GM12878 (cell line): Measurements from ENCODE around the gene HHIPL1. TPM values are rescaled to one million over a fixed set of nuclear protein-coding genes. Genes with fewer than 3 reads are reported as not detected.

ENCODE experiments used
- ATAC-seq: fragments of 200-7000 bp; cut with Tn5 transposase; 3 replicates; pipeline ENCODE4 v1.9.1; 2020; ENCODE audit warnings: mild to moderate bottlenecking, moderate library complexity
- BruUV-seq: library from RNA; stranded (reverse); fragments of 400-500 nt; replicated peaks from 2 replicates; lab custom pipeline; 2021; lab: Mats Ljungman, UMichigan
- CTCF ChIA-PET: fragments of 300-600 bp; sonication (Branson Sonifier 250); formaldehyde crosslinking; extraction: SDS; loops from one replicate; lab custom pipeline; 2021; ENCODE audit warnings: inconsistent platforms; lab: Yijun Ruan, JAX
- POLR2A ChIA-PET: fragments of 350-600 bp; formaldehyde crosslinking; extraction: SDS; loops from one replicate; lab custom pipeline; 2021; ENCODE audit warnings: inconsistent platforms; lab: Charles Lee
- RAD21 ChIA-PET: fragments of 300-600 bp; sonication (Branson Sonifier 250); formaldehyde crosslinking; loops from one replicate; lab custom pipeline; 2023; ENCODE audit warnings: antibody characterized with exemption; ENCODE audit not compliant: unreplicated experiment; lab: Charles Lee
- SMC1A ChIA-PET: fragments of 300-600 bp; sonication (Branson Sonifier 250); formaldehyde crosslinking; loops from one replicate; lab custom pipeline; 2023; ENCODE audit not compliant: unreplicated experiment, uncharacterized antibody; lab: Charles Lee
- DNase-seq: peaks from one replicate; pipeline ENCODE4 v3.0.0-alpha.2; 2011; ENCODE audit warnings: low read depth, low spot score
- FAIRE-seq: peaks from 3 replicates; lab custom pipeline; 2011; peaks lifted over from hg19 to GRCh38; lab: Jason Lieb, UNC
- H2AFZ ChIP-seq: 2 replicates; pipeline ENCODE4 v1.6.0; 2011; ENCODE audit warnings: low read depth, low read length, control low read depth; ENCODE audit not compliant: control insufficient read depth
- H3K27ac ChIP-seq: 2 replicates; pipeline ENCODE4 v1.5.1; 2011; ENCODE audit warnings: control low read depth; ENCODE audit not compliant: control insufficient read depth, insufficient read depth
- H3K27me3 ChIP-seq, 2 experiments: replicated peaks in 1 of 2; 2 replicates each; pipeline versions ENCODE4 v1.6.0 to v1.6.1; 2011; ENCODE audit warnings: low read length in 1 of 2; ENCODE audit not compliant: control insufficient read depth in 2 of 2, insufficient read depth in 2 of 2
- H3K36me3 ChIP-seq, 2 experiments: 2 replicates each; pipeline ENCODE4 v1.5.1; 2011; ENCODE audit warnings: low read length in 1 of 2; ENCODE audit not compliant: control insufficient read depth in 2 of 2, insufficient read depth in 2 of 2
- H3K4me1 ChIP-seq: 2 replicates; pipeline ENCODE4 v1.6.1; 2011; ENCODE audit warnings: mild to moderate bottlenecking, low read length, moderate library complexity, mixed read lengths; ENCODE audit not compliant: control insufficient read depth, insufficient read depth
- H3K4me2 ChIP-seq: 2 replicates; pipeline ENCODE4 v1.6.0; 2011; ENCODE audit warnings: control low read depth; ENCODE audit not compliant: control insufficient read depth, insufficient read depth
- H3K4me3 ChIP-seq: fragments of 200-600 bp; sonication (generic); 2 replicates; pipeline ENCODE4 v1.5.1; 2016
- H3K79me2 ChIP-seq: 2 replicates; pipeline ENCODE4 v1.6.0; 2011; ENCODE audit warnings: low read length; ENCODE audit not compliant: control insufficient read depth, insufficient read depth
- H3K9ac ChIP-seq: 2 replicates; pipeline ENCODE4 v1.8.0; 2011; ENCODE audit warnings: low read length, control low read depth, mixed read lengths; ENCODE audit not compliant: control insufficient read depth, insufficient read depth
- H3K9me3 ChIP-seq: replicated peaks from 3 replicates; pipeline ENCODE4 v1.5.1; 2011; ENCODE audit warnings: mild to moderate bottlenecking, low read length; ENCODE audit not compliant: control insufficient read depth, insufficient read depth
- H4K20me1 ChIP-seq: 2 replicates; pipeline ENCODE4 v1.6.0; 2011; ENCODE audit not compliant: control insufficient read depth, insufficient read depth
- BRCA1 ChIP-seq: IDR thresholded peaks from 2 replicates; pipeline ENCODE4 v1.6.1; 2011; ENCODE audit warnings: low read depth, low read length, improper control_type of control experiment
- CHD4 ChIP-seq: fragments of 200-600 bp; sonication (generic); IDR thresholded peaks from 2 replicates; pipeline ENCODE4 v1.6.1; 2016; ENCODE audit warnings: mild to moderate bottlenecking
- EP300 ChIP-seq, 2 experiments: fragments of 150-350 bp in 1 of 2; IDR thresholded peaks; 2 replicates each; pipeline ENCODE4 v1.6.1; 2011 to 2012; ENCODE audit warnings: low read depth in 2 of 2, low read length in 2 of 2, borderline replicate concordance in 1 of 2, improper control_type of control experiment in 1 of 2, inconsistent platforms in 1 of 2; ENCODE audit not compliant: control insufficient read depth in 1 of 2
- SP1 ChIP-seq: IDR thresholded peaks from one replicate; pipeline ENCODE4 v1.6.1; 2011; ENCODE audit warnings: low read depth, low read length
- WGBS: methylation state at CpG from one replicate; pipeline ENCODE4 v1.1.6; 2016; ENCODE audit warnings: low lambda C conversion rate; ENCODE audit not compliant: insufficient replicate concordance, insufficient coverage; ENCODE audit errors: missing lambda C conversion rate; 5-methylcytosine and 5-hydroxymethylcytosine counted together
- in situ Hi-C: fragments of 300-500 bp; cut with MboI; formaldehyde crosslinking; loops from 9 replicates; pipeline ENCODE4 v1.14.3; 2018; ENCODE audit warnings: mixed read lengths
- intact Hi-C: fragments of 100-400 bp; cut with micrococcal nuclease; formaldehyde crosslinking; loops from one replicate; pipeline ENCODE4 v1.14.2; 2022; ENCODE audit not compliant: unreplicated experiment
- polyA plus RNA-seq, 11 experiments: library from polyadenylated mRNA; depleted of rRNA in 4 of 11; unstranded in 6 of 11; stranded (reverse) in 5 of 11; fragments of >200 nt; fragmentation: Nextera tagmentation in 4 of 11; fragmentation: Illumina TruSeq in 1 of 11; extraction: Ambion mirVana in 4 of 11; extraction: Trizol in 1 of 11; gene quantifications; 1 replicate in 1 of 11; 2 replicates in 10 of 11; pipeline versions ENCODE4 v1.2.1 to v1.2.3, GENCODE V29; 2011 to 2016; ENCODE audit warnings: inconsistent platforms in 2 of 11, missing spikeins in 2 of 11, low read depth in 1 of 11
- total RNA-seq, 4 experiments: library from RNA; depleted of rRNA in 3 of 4; stranded (reverse); fragments of >200 nt in 3 of 4; fragmentation: Illumina TruSeq in 1 of 4; extraction: Trizol in 1 of 4; gene quantifications; 2 replicates each; pipeline versions ENCODE4 v1.2.1 to v1.2.3, GENCODE V29; 2013 to 2021
- TF ChIP-seq, protein P1 (sequence below): IDR thresholded peaks from 2 replicates; pipeline ENCODE4 v1.6.1; 2012; ENCODE audit warnings: low read depth, low read length, improper control_type of control experiment
- TF ChIP-seq, protein P2 (sequence below): fragments of 450-650 bp; IDR thresholded peaks from 2 replicates; pipeline ENCODE4 v1.6.1; 2016; ENCODE audit warnings: mild to moderate bottlenecking
- TF ChIP-seq, protein P3 (sequence below): IDR thresholded peaks from 2 replicates; pipeline ENCODE4 v1.6.1; 2011; ENCODE audit warnings: borderline replicate concordance, low read depth, mild to moderate bottlenecking, moderate library complexity, low read length; ENCODE audit not compliant: insufficient read depth, poor library complexity, severe bottlenecking
- TF ChIP-seq, protein P4 (sequence below): IDR thresholded peaks from 2 replicates; pipeline ENCODE4 v1.6.1; 2012; ENCODE audit warnings: low read depth, low read length, improper control_type of control experiment

The HHIPL1 gene
- total and polyA plus RNA-seq, 10 of the 15 experiments (the other 5 are each of a cell fraction or from before 2014, with no cell fraction given) = 0.09 TPM; not detected in 9

DNA sequence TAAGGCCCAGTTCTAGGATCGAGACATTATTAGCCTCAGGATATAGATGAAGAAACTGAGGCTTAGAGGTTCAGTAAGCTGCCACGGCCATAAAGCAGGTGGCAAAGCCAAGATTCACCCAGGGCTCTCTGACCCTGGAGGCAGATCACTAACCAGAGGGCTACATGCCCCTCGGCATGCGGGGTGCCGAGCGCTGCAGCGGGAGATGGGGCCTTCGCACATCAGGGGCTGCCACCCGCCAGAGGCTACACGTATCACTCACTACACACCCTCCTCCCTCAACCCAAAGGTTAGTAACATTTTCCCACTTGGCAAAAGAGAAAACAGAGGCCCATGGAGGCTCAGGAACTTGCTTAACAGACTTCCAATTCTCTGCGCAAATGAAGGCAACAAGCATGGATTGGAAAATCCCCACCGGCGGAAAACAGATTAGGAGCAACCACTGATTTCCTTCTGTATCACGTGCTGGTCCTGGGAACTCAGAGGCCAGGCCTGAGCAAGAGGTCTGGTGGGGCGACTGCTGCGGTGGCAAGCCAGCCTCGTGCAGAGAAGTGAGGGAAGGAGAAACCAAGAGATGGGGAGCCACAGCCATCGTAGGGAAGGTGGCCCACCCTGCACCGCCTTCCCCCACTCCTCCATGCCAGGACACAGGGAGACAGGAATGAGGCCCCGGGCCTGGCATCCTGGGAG is 46.9 kb upstream of the HHIPL1 start (continued):
- TF ChIP-seq, protein P1, sequence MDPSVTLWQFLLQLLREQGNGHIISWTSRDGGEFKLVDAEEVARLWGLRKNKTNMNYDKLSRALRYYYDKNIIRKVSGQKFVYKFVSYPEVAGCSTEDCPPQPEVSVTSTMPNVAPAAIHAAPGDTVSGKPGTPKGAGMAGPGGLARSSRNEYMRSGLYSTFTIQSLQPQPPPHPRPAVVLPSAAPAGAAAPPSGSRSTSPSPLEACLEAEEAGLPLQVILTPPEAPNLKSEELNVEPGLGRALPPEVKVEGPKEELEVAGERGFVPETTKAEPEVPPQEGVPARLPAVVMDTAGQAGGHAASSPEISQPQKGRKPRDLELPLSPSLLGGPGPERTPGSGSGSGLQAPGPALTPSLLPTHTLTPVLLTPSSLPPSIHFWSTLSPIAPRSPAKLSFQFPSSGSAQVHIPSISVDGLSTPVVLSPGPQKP = no peak
- TF ChIP-seq, protein P2, sequence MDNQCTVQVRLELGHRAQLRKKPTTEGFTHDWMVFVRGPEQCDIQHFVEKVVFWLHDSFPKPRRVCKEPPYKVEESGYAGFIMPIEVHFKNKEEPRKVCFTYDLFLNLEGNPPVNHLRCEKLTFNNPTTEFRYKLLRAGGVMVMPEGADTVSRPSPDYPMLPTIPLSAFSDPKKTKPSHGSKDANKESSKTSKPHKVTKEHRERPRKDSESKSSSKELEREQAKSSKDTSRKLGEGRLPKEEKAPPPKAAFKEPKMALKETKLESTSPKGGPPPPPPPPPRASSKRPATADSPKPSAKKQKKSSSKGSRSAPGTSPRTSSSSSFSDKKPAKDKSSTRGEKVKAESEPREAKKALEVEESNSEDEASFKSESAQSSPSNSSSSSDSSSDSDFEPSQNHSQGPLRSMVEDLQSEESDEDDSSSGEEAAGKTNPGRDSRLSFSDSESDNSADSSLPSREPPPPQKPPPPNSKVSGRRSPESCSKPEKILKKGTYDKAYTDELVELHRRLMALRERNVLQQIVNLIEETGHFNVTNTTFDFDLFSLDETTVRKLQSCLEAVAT = no peak
- TF ChIP-seq, protein P3, sequence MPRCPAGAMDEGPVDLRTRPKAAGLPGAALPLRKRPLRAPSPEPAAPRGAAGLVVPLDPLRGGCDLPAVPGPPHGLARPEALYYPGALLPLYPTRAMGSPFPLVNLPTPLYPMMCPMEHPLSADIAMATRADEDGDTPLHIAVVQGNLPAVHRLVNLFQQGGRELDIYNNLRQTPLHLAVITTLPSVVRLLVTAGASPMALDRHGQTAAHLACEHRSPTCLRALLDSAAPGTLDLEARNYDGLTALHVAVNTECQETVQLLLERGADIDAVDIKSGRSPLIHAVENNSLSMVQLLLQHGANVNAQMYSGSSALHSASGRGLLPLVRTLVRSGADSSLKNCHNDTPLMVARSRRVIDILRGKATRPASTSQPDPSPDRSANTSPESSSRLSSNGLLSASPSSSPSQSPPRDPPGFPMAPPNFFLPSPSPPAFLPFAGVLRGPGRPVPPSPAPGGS = no peak
- TF ChIP-seq SP1 = no peak

DNA sequence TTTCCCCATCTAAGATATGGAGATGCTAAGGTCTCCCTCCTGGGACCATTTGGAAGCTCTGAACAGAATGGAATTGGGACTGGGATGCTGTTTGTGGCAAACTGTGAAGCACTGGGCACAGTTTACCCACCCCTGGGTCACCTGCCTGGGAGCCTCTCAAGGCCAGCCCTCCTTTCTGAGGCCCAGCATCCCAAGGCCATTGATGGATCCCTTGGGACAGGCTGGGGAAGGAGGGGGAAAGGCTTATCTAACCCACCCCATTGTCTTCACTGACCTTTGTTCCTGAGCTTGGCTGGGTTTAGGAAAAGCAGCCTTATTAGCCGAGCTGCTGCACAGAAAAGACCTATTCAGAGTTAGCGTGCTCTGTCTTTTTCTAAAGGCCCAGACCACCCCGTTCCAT is 46.2 kb upstream of the HHIPL1 start:
- TF ChIP-seq CHD4 = no peak
- TF ChIP-seq BRCA1 = no peak
- no peak for TF ChIP-seq EP300 (IDR thresholded peaks at IDR 0.05; ENCODE audit: borderline replicate concordance in 1 of 2, control insufficient read depth in 1 of 2, low read depth in 2 of 2, low read length in 2 of 2)
- TF ChIP-seq, protein P4, sequence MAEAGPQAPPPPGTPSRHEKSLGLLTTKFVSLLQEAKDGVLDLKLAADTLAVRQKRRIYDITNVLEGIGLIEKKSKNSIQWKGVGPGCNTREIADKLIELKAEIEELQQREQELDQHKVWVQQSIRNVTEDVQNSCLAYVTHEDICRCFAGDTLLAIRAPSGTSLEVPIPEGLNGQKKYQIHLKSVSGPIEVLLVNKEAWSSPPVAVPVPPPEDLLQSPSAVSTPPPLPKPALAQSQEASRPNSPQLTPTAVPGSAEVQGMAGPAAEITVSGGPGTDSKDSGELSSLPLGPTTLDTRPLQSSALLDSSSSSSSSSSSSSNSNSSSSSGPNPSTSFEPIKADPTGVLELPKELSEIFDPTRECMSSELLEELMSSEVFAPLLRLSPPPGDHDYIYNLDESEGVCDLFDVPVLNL = no peak
- H3K4me3 ChIP-seq = no peak overlapping the region
- H2AFZ ChIP-seq = no peak overlapping the region
- in situ Hi-C loops = no loop called here
- 36% methylated on average over 3 of the region's 3 CpGs for WGBS
- no peaks in the 10 kb centered on the region for H3K79me2 ChIP-seq
- RAD21 ChIA-PET = interaction anchor here (0.6 kb wide), 1 partner anchor 27 kb away, joined by 3 read pairs; no protein-coding TSS in a partner anchor
- POLR2A ChIA-PET = no interaction called here
- SMC1A ChIA-PET = no interaction called here
- H4K20me1 ChIP-seq = no peaks in the 10 kb centered on the region
- intact Hi-C loops = no loop called here
- no peaks in the 10 kb centered on the region for H3K36me3 ChIP-seq
- no peaks in the 10 kb centered on the region for H3K9me3 ChIP-seq
- DNase-seq (no peak), FAIRE-seq (no peak), ATAC-seq (no peak)
- peaks cover 11% of the 10 kb centered on the region; the same call in 1 of the 2 replicates for H3K4me1 ChIP-seq
- H3K27ac ChIP-seq = no peak overlapping the region
- BruUV-seq = no TSS peak
- no peak overlapping the region for H3K9ac ChIP-seq
- CTCF ChIA-PET = no interaction called here
- no peak overlapping the region for H3K4me2 ChIP-seq
- H3K27me3 ChIP-seq = no peaks in the 10 kb centered on the region; a peak in 1 of 4 replicates
